Loucy (cell line): ENCODE results near the gene KIAA0930.

Experiments
- CTCF ChIP-seq: fragments of 200-600 bp; sonication (generic); conservative IDR thresholded peaks from 2 replicates; pipeline ENCODE4 v1.5.1; 2014; ENCODE audit warnings: mild to moderate bottlenecking, antibody characterized with exemption, low read length
- EZH2phosphoT487 ChIP-seq: fragments of 200-600 bp; IDR thresholded peaks from 2 replicates; pipeline ENCODE4 v1.6.1; 2018; ENCODE audit warnings: antibody characterized with exemption, mild to moderate bottlenecking, moderate library complexity, borderline replicate concordance

GRCh38 chr22:45240810-45241631 is at the start of gene KIAA0930:
- TF ChIP-seq CTCF: no peak
- no peak for TF ChIP-seq EZH2phosphoT487
